Esophagus (tissue), 2 donors: ENCODE data around the gene TNFAIP1. TPM values are rescaled to one million over a fixed set of nuclear protein-coding genes. Genes with fewer than 3 reads are reported as not detected.
A peak's percentile ranks its signal among the peaks of the same experiment; 100 is the strongest.

Experiments
- H3K27ac ChIP-seq, 2 donors: one replicate each; pipeline ENCODE4 v1.5.1; 2013; ENCODE audit warnings: low read depth in 2 of 2, mild to moderate bottlenecking in 2 of 2, inconsistent platforms in 1 of 2, low read length in 1 of 2, moderate library complexity in 1 of 2
- H3K27me3 ChIP-seq, 2 donors: one replicate each; pipeline ENCODE4 v1.6.1; 2013; ENCODE audit warnings: low read length in 2 of 2, control low read depth in 1 of 2, mild to moderate bottlenecking in 1 of 2; ENCODE audit not compliant: insufficient read depth in 2 of 2, control insufficient read depth in 1 of 2
- H3K36me3 ChIP-seq, 2 donors: one replicate each; pipeline ENCODE4 v1.6.1; 2013; ENCODE audit warnings: low read length in 1 of 2; ENCODE audit not compliant: control insufficient read depth in 2 of 2, insufficient read depth in 2 of 2
- H3K4me1 ChIP-seq, 2 donors: one replicate each; pipeline ENCODE4 v1.6.1; 2013; ENCODE audit warnings: low read length in 1 of 2; ENCODE audit not compliant: control insufficient read depth in 2 of 2, insufficient read depth in 2 of 2
- H3K4me3 ChIP-seq, 2 donors: one replicate each; pipeline ENCODE4 v1.5.1; 2013; ENCODE audit warnings: low read length in 2 of 2, mild to moderate bottlenecking in 2 of 2, low read depth in 1 of 2, moderate library complexity in 1 of 2
- H3K9me3 ChIP-seq, 2 donors: one replicate each; pipeline ENCODE4 v1.6.1; 2013; ENCODE audit warnings: mild to moderate bottlenecking in 2 of 2, low read depth in 1 of 2, low read length in 1 of 2, moderate library complexity in 1 of 2; ENCODE audit not compliant: control insufficient read depth in 2 of 2, insufficient read depth in 1 of 2
- WGBS, 2 donors: extraction: QIAGEN DNeasy Blood & Tissue Kit; methylation state at CpG; one replicate each; pipeline ENCODE4 v1.1.7; 2013; 5-methylcytosine and 5-hydroxymethylcytosine counted together
- polyA plus RNA-seq, 2 donors: library from polyadenylated mRNA; stranded (reverse); fragments of 200-250 nt; gene quantifications; one replicate each; pipeline ENCODE4 v1.2.3, GENCODE V29; 2013
- donor health status: healthy with polysubstance abuse.
- donor health status: Bipolar disorder and iron deficiency.

TNFAIP1 gene
- polyA plus RNA-seq, 2 donors, result 9.7 to 22.6 TPM

DNA sequence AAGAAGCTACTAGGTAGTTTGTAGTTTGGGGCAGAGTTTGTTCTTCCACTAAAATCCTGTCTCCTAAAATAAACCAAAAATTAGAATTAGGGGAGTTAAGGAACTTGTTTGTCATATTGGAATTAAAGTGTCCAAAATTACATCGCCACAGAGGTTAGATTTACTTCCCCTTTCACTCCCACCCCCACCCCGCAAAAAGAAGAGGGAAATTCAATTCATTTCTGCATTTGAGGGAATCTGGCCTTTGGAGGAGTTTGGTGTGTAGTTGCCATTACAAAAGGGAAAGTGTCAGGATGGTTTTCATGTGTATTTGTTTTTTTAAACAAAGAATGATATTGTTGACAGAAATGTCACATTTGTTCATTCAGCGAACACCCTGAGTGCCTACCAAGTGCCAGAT is 10.8 kb upstream of the TNFAIP1 start:
- no peak overlapping the region for H3K4me3 ChIP-seq
- no peaks in the 10 kb centered on the region for H3K27me3 ChIP-seq
- H3K36me3 ChIP-seq, result peaks cover 0 to 10% of the 10 kb centered on the region in 2 donors
- no peaks in the 10 kb centered on the region for H3K4me1 ChIP-seq
- H3K9me3 ChIP-seq, result no peaks in the 10 kb centered on the region
- H3K27ac ChIP-seq, result no peak overlapping the region
- WGBS, 2 donors, result 82 to 86% methylated on average over 3 of the region's 3 CpGs

DNA sequence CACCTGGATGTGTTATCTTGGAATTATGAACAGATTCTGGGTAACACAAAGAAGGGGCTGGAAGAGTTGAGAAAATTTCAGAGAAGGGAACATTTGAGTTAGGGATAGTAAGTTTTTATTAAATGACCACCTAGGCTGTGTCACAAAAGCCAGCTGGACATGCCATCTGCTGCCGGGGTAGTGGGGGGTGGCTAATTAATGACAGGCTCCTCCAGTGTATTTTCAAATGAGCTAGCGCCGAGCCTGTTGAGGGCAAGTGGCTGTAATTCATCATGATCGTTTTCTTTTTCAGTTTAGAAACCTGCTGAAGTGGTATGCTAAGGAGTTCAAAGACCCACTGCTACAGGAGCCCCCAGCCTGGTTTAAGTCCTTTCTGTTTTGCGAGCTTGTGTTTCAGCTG is 10.3 kb upstream of the TNFAIP1 start:
- H3K27ac ChIP-seq, result no peak overlapping the region
- no peak overlapping the region for H3K4me3 ChIP-seq
- H3K9me3 ChIP-seq, result no peaks in the 10 kb centered on the region
- H3K27me3 ChIP-seq, result no peaks in the 10 kb centered on the region
- peaks cover 0 to 10% of the 10 kb centered on the region in 2 donors for H3K36me3 ChIP-seq
- 57 to 69% methylated on average over 5 of the region's 5 CpGs for WGBS, 2 donors
- H3K4me1 ChIP-seq, result no peaks in the 10 kb centered on the region

DNA sequence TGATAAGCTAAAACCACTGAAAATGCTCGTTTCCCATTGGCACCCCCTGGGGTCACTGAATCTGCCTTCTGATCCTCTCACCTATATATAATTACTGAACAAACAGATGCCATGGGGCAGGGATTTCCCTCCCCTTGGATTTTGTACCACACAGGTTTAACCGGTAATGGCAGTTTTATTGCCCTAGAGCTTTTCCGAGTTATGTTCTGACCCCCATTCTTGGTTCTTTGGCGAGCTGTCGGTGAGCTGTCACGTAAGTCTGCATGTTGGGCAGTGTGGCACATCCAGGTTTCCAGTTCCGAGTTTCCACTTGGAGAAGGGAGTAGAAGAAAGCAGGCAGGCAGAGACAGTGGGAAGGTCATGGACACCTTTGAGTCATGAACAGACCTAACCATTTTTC is 9.4 kb upstream of the TNFAIP1 start:
- H3K9me3 ChIP-seq, result no peaks in the 10 kb centered on the region
- no peaks in the 10 kb centered on the region for H3K27me3 ChIP-seq
- H3K36me3 ChIP-seq, result peaks cover 0 to 11% of the 10 kb centered on the region in 2 donors
- H3K27ac ChIP-seq, result peak overlapping the region in 1 of 2 donors; percentile 27
- no peak overlapping the region for H3K4me3 ChIP-seq
- 41 to 49% methylated on average over 7 of the region's 7 CpGs for WGBS, 2 donors
- H3K4me1 ChIP-seq, result no peaks in the 10 kb centered on the region

DNA sequence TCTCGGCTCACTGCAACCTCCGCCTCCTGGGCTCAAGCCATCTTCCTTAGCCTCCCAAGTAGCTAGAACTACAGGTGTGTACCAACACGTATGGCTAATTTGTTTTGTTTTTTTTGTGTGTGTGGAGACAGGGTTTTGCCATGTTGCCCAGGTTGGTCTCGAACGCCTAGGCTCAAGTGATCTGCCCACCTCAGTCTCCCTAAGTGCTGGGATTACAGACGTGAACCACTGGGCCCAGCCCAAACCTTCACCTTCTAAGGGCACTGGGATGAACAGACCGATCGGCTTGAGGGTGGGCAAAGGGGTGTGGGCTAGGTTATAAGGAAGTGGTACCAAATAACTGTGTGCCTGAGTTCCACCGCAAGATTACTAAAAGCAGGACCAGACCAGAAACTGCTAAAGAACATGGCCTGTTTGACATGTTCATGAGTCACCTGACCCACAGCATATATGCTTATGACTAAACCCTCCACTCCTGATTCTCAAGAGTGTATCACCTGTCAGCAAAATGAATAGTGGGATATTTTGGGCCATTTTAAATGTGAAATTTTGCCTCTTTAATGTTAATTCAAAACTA is 8.4 kb upstream of the TNFAIP1 start:
- Histone ChIP-seq H3K4me3 (no peak overlapping the region), H3K27me3 (no peaks in the 10 kb centered on the region), H3K9me3 (no peaks in the 10 kb centered on the region), H3K4me1 (no peaks in the 10 kb centered on the region), H3K36me3 (peaks cover 0 to 16% of the 10 kb centered on the region in 2 donors), H3K27ac (no peak overlapping the region)
- 82 to 87% methylated on average over 9 of the region's 9 CpGs for WGBS, 2 donors

DNA sequence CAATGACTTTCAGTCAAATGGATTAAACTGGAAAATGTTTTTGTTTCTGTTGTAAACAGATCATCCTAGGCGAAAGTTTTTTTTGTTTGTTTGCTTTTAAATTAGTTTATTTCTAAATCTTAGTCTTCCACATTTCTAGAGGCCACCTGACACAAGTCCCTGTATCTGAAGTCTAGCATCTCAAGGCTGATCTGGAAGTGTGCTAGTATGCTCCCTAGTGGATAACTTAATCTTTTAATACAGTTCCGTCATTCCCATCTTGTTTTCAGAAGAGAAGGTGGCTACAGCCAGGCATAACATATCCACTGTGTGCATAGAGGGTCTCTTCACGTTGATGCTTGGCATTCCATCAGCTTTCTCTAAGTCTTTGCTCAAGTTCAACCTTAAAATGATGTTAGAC is 7.9 kb upstream of the TNFAIP1 start:
- Histone ChIP-seq H3K27me3 (no peaks in the 10 kb centered on the region), H3K27ac (no peak overlapping the region), H3K36me3 (peaks cover 0 to 16% of the 10 kb centered on the region in 2 donors), H3K4me3 (no peak overlapping the region), H3K4me1 (no peaks in the 10 kb centered on the region), H3K9me3 (no peaks in the 10 kb centered on the region)
- 59 to 67% methylated on average over 3 of the region's 3 CpGs for WGBS, 2 donors

DNA sequence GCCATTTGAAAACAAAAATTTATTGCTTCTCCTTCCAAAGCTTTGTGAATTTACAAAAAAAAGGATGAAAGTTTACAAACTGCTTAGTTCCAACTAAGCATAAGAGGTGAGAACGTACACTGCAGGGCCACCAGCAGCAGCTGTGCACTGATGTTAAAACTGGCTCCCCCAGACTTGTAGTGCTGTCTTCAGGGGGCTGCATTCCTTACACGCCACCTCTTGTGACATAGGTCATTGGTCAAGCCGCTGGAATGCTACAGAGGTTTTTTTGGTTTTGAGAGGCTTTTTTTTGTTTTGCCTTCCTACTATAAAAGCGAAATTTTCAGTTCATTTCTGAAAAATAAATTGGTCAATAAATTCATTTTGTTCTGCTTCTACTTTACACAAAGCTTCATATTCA is 7.2 kb upstream of the TNFAIP1 start:
- no peaks in the 10 kb centered on the region for H3K9me3 ChIP-seq
- H3K27ac ChIP-seq, result no peak overlapping the region
- H3K4me3 ChIP-seq, result no peak overlapping the region
- H3K36me3 ChIP-seq, result peaks cover 0 to 16% of the 10 kb centered on the region in 2 donors
- no peaks in the 10 kb centered on the region for H3K27me3 ChIP-seq
- H3K4me1 ChIP-seq, result no peaks in the 10 kb centered on the region
- 75 to 76% methylated on average over 4 of the region's 4 CpGs for WGBS, 2 donors

DNA sequence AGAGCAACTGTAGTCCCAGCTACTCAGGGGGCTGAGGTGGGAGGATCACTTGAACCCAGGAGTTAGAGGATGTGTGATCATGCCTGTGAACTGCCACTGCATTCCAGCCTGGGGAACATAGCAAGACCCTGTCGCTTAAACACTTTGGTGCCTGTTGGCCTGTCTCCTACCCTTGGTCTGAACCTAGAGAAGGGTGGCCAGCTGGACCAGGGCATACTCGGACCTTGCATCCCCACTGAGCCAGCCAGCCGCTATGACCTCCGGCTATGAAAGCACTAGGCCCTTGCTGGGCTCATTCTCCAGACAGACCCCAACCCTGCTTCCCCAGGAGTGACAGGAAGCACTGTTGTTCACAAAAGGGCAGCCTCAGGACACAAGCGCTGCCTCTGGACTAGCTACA is 4.9 kb upstream of the TNFAIP1 start:
- Histone ChIP-seq H3K9me3 (no peaks in the 10 kb centered on the region), H3K36me3 (peaks cover 0 to 16% of the 10 kb centered on the region in 2 donors), H3K4me1 (no peaks in the 10 kb centered on the region), H3K27ac (no peak overlapping the region), H3K27me3 (no peaks in the 10 kb centered on the region), H3K4me3 (no peak overlapping the region)
- 83 to 94% methylated on average over 5 of the region's 5 CpGs for WGBS, 2 donors

DNA sequence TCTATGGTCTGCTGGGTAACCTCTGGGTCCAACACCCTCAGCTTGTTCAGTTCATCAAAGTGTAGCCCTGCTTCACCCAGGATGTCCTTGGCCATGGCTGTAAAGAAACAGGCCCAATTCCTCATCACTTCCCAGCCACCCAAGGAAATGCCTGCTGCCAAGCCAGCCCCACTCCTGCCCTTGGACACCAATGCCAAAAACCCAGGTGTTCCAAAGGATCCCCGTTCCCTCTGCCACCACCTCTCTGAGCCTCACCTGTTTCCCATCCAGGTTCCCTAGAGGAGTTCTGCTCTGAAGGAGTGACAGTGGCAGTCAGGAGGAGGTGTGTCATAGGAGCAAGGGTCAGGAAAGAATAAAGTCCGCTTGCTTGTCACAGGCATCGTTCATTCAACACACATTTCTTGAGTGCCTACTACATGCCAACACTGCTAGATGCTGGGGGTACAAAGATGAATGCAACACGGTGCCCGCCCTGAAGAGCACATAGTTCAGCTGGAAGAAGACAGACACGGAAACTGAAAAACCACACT is 3.6 kb upstream of the TNFAIP1 start:
- no peak overlapping the region for H3K4me3 ChIP-seq
- H3K36me3 ChIP-seq, result peaks cover 0 to 16% of the 10 kb centered on the region in 2 donors
- H3K4me1 ChIP-seq, result no peaks in the 10 kb centered on the region
- 79 to 90% methylated on average over 6 of the region's 6 CpGs for WGBS, 2 donors
- H3K27me3 ChIP-seq, result no peaks in the 10 kb centered on the region
- no peak overlapping the region for H3K27ac ChIP-seq
- no peaks in the 10 kb centered on the region for H3K9me3 ChIP-seq

DNA sequence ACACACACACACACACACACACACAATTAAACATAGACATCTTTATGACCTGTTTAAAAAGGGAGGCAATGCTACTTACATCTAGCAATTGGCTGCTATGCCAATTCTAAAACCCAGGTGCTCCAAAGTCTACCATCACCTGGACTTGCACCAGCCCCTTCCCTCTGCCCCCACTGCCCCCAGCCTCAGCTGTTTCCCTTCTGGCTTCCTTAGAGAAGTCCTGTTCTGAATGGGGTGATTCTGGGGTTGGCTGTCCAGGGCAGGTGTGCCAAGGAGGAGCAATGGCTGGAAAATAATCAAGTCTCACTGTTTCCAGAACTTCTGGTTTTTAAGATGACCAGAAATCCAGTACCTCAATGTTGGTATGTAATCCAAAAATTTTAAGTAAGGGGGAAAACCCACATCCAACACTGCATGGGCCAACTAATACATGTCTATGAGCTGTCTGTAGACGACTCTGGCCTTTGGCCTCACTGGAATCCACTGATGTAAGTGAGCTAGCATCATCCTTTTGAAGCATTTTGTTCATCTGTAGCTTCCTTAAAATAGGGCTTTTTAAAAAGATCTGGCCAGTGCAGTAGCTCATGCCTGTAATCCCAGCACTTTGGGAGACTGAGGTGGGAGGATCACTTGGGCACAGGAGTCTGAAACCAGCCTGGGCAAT is 2.3 kb upstream of the TNFAIP1 start:
- no peaks in the 10 kb centered on the region for H3K27me3 ChIP-seq
- no peaks in the 10 kb centered on the region for H3K9me3 ChIP-seq
- H3K4me3 ChIP-seq, result no peak overlapping the region
- H3K27ac ChIP-seq, result no peak overlapping the region
- WGBS, 2 donors, result 59 to 82% methylated on average over 1 of the region's 1 CpG
- H3K36me3 ChIP-seq, result peaks cover 0 to 13% of the 10 kb centered on the region in 2 donors
- no peaks in the 10 kb centered on the region for H3K4me1 ChIP-seq

DNA sequence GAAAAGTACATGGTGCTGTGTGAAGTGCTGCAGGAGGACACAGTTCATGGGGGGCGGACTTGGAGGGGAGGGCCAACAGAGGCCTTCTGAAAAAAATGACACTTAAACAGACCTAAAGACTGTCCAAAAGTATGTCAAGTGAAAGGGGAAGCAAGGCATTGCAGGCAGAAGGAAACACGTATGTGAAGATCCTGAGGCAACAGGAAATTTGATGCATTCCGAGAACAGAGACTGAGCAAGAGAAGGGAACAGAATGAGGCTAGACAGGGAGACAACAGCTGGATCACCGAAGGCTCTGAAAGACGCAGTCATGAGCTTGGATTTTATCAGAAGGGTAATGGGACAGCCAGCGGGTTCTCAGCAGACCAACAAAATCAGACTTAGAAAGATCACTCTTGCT is 1.4 kb upstream of the TNFAIP1 start:
- Histone ChIP-seq H3K27me3 (no peaks in the 10 kb centered on the region), H3K36me3 (peaks cover 0 to 10% of the 10 kb centered on the region in 2 donors), H3K9me3 (no peaks in the 10 kb centered on the region), H3K4me1 (peaks cover 0 to 1% of the 10 kb centered on the region in 2 donors), H3K4me3 (no peak overlapping the region), H3K27ac (no peak overlapping the region)
- WGBS, 2 donors, result 61 to 69% methylated on average over 6 of the region's 6 CpGs
